HG03520 (cell line): ENCODE measurements around the gene TMEM170A.
"Not testable (repeated sequence)": the region's sequence is repeated elsewhere in the genome, so short reads cannot be mapped to it uniquely, and the experiment has no call there.

ENCODE experiments used
- ATAC-seq: cut with Tn5 transposase; IDR thresholded peaks from one replicate; pipeline ENCODE4 v1.9.1; 2021; ENCODE audit warnings: mild to moderate bottlenecking, moderate library complexity; ENCODE audit not compliant: unreplicated experiment

TMEM170A gene

GRCh38 chr16:75456971-75457370 is 7.5 kb downstream of the TMEM170A start:
- no peak for ATAC-seq

- ATAC-seq = not testable (repeated sequence)
Measured at GRCh38 chr16:75456486-75456885, 8.0 kb downstream of the TMEM170A start.

- no peak for ATAC-seq
Measured at GRCh38 chr16:75455677-75456076, 8.8 kb downstream of the TMEM170A start.

- ATAC-seq = no peak
Measured at GRCh38 chr16:75452464-75453190, 11.9 kb downstream of the TMEM170A start.

GRCh38 chr16:75446416-75446815 is 18.1 kb downstream of the TMEM170A start:
- no peak for ATAC-seq

GRCh38 chr16:75445298-75445697 is 19.2 kb downstream of the TMEM170A start:
- no peak for ATAC-seq

- no peak for ATAC-seq
Measured at GRCh38 chr16:75443298-75443697, 21.2 kb downstream of the TMEM170A start.

- ATAC-seq = peak; percentile 60
Measured at GRCh38 chr16:75433732-75434413, 30.6 kb downstream of the TMEM170A start.

GRCh38 chr16:75432828-75433731 is 31.4 kb downstream of the TMEM170A start, which contains the start of gene CFDP1:
CFDP1 (minus strand) TSS chr16:75433503; CDS start chr16:75433352, 151 bp downstream.
- peak; percentile 86 for ATAC-seq

- ATAC-seq = no peak
Measured at GRCh38 chr16:75429621-75430403, 34.7 kb downstream of the TMEM170A start.

GRCh38 chr16:75426524-75426923 is 38.0 kb downstream of the TMEM170A start:
- not testable (repeated sequence) for ATAC-seq

GRCh38 chr16:75424105-75424762 is 40.3 kb downstream of the TMEM170A start:
- ATAC-seq = not testable (repeated sequence)

- no peak for ATAC-seq
Measured at GRCh38 chr16:75423723-75424104, 40.8 kb downstream of the TMEM170A start.

GRCh38 chr16:75421820-75422126 is 42.7 kb downstream of the TMEM170A start:
- ATAC-seq = no peak

- ATAC-seq = no peak
Measured at GRCh38 chr16:75420987-75421819, 43.3 kb downstream of the TMEM170A start.

GRCh38 chr16:75416904-75417565 is 47.5 kb downstream of the TMEM170A start:
- no peak for ATAC-seq

- ATAC-seq = no peak
Measured at GRCh38 chr16:75415169-75415905, 49.2 kb downstream of the TMEM170A start.

- no peak for ATAC-seq
Measured at GRCh38 chr16:75413951-75414350, 50.5 kb downstream of the TMEM170A start.
